Mesenchymal stem cell (in vitro differentiated cells and primary cell): ENCODE measurements around the gene CFAP141.
A peak's percentile ranks its signal among the peaks of the same experiment; 100 is the strongest.

Experiments
- DNase-seq: peaks from one replicate; pipeline ENCODE4 v3.0.0-alpha.2; 2013
- H2AFZ ChIP-seq: one replicate; pipeline ENCODE4 v1.6.1; 2013; ENCODE audit warnings: low read depth, mild to moderate bottlenecking, control low read depth, inconsistent platforms, low read length, moderate library complexity
- H2AK5ac ChIP-seq: 2 replicates; pipeline ENCODE4 v1.6.1; 2013; ENCODE audit warnings: low read length, moderate library complexity, mild to moderate bottlenecking, inconsistent platforms; ENCODE audit not compliant: severe bottlenecking
- H2BK120ac ChIP-seq: one replicate; pipeline ENCODE4 v1.6.1; 2013; ENCODE audit warnings: low read depth, mild to moderate bottlenecking, inconsistent platforms, low read length, moderate library complexity
- H2BK12ac ChIP-seq, 2 experiments: one replicate each; pipeline ENCODE4 v1.6.1; 2013; ENCODE audit warnings: inconsistent platforms in 2 of 2, low read length in 2 of 2, mild to moderate bottlenecking in 2 of 2, moderate library complexity in 2 of 2, control low read depth in 1 of 2
- H2BK15ac ChIP-seq: one replicate; pipeline ENCODE4 v1.6.1; 2013; ENCODE audit warnings: mild to moderate bottlenecking, low read depth, inconsistent platforms; ENCODE audit not compliant: poor library complexity, severe bottlenecking
- H2BK5ac ChIP-seq: 2 replicates; pipeline ENCODE4 v1.6.1; 2013; ENCODE audit warnings: low read depth, mild to moderate bottlenecking, low read length, control low read depth, inconsistent platforms; ENCODE audit not compliant: poor library complexity, severe bottlenecking
- H3K14ac ChIP-seq, 2 experiments: one replicate each; pipeline ENCODE4 v1.6.1; 2013; ENCODE audit warnings: inconsistent platforms in 2 of 2, low read length in 2 of 2, control low read depth in 1 of 2, mild to moderate bottlenecking in 1 of 2, moderate library complexity in 1 of 2
- H3K18ac ChIP-seq, 2 experiments: one replicate each; pipeline ENCODE4 v1.6.1; 2013; ENCODE audit warnings: inconsistent platforms in 2 of 2, low read length in 2 of 2, control low read depth in 1 of 2, low read depth in 1 of 2, mild to moderate bottlenecking in 1 of 2
- H3K23ac ChIP-seq, 2 experiments: one replicate each; pipeline ENCODE4 v1.6.1; 2013; ENCODE audit warnings: inconsistent platforms in 2 of 2, low read length in 2 of 2, mild to moderate bottlenecking in 2 of 2, moderate library complexity in 2 of 2, control low read depth in 1 of 2
- H3K27ac ChIP-seq: 2 replicates; pipeline ENCODE4 v1.5.1; 2013; ENCODE audit warnings: mild to moderate bottlenecking, moderate library complexity, low read length, control low read depth, inconsistent platforms; ENCODE audit not compliant: poor library complexity, severe bottlenecking
- H3K27me3 ChIP-seq, 2 experiments: 2 replicates each; pipeline versions ENCODE4 v1.6.1 to v1.7.0; 2013; ENCODE audit warnings: low read length in 2 of 2, mild to moderate bottlenecking in 2 of 2, moderate library complexity in 2 of 2, control low read depth in 1 of 2, inconsistent platforms in 1 of 2; ENCODE audit not compliant: control insufficient read depth in 1 of 2, insufficient read depth in 1 of 2
- H3K36me3 ChIP-seq, 2 experiments: 2 replicates each; pipeline versions ENCODE4 v1.6.1 to v1.7.0; 2013; ENCODE audit warnings: low read length in 2 of 2, control low read depth in 1 of 2, inconsistent platforms in 1 of 2, low read depth in 1 of 2, mild to moderate bottlenecking in 1 of 2; ENCODE audit not compliant: insufficient read depth in 2 of 2, control insufficient read depth in 1 of 2
- H3K4ac ChIP-seq, 2 experiments: one replicate each; pipeline ENCODE4 v1.6.1; 2013; ENCODE audit warnings: inconsistent platforms in 2 of 2, low read length in 2 of 2, mild to moderate bottlenecking in 2 of 2, moderate library complexity in 2 of 2, control low read depth in 1 of 2, low read depth in 1 of 2
- H3K4me1 ChIP-seq: 2 replicates; pipeline ENCODE4 v1.6.1; 2013; ENCODE audit warnings: low read depth, low read length, control low read depth; ENCODE audit not compliant: control insufficient read depth, insufficient read depth
- H3K4me2 ChIP-seq: 2 replicates; pipeline ENCODE4 v1.6.1; 2013; ENCODE audit warnings: low read length, mild to moderate bottlenecking, inconsistent platforms; ENCODE audit not compliant: poor library complexity, severe bottlenecking
- H3K4me3 ChIP-seq, 2 experiments: 2 replicates each; pipeline versions ENCODE4 v1.5.1 to v1.7.0; 2013; ENCODE audit warnings: low read length in 2 of 2, mild to moderate bottlenecking in 2 of 2, control low read depth in 1 of 2, low read depth in 1 of 2; ENCODE audit not compliant: insufficient read depth in 1 of 2
- H3K79me1 ChIP-seq: replicated peaks from 2 replicates; pipeline ENCODE4 v1.6.1; 2013; ENCODE audit warnings: mild to moderate bottlenecking, control low read depth, low read length, inconsistent platforms; ENCODE audit not compliant: poor library complexity, severe bottlenecking
- H3K9ac ChIP-seq: 2 replicates; pipeline ENCODE4 v1.7.0; 2013; ENCODE audit warnings: mild to moderate bottlenecking, low read length, moderate library complexity
- H3K9me3 ChIP-seq: 2 replicates; pipeline ENCODE4 v1.7.0; 2013; ENCODE audit warnings: mild to moderate bottlenecking, low read length; ENCODE audit not compliant: control insufficient read depth
- H4K8ac ChIP-seq: one replicate; pipeline ENCODE4 v1.6.1; 2013; ENCODE audit warnings: inconsistent platforms, mild to moderate bottlenecking, low read length, moderate library complexity
- H4K91ac ChIP-seq: one replicate; pipeline ENCODE4 v1.6.1; 2013; ENCODE audit warnings: mild to moderate bottlenecking, low read length, inconsistent platforms
- WGBS: methylation state at CpG from one replicate; pipeline ENCODE4 v1.1.7; 2013; ENCODE audit warnings: mixed read lengths; 5-methylcytosine and 5-hydroxymethylcytosine counted together

Gene CFAP141

DNA sequence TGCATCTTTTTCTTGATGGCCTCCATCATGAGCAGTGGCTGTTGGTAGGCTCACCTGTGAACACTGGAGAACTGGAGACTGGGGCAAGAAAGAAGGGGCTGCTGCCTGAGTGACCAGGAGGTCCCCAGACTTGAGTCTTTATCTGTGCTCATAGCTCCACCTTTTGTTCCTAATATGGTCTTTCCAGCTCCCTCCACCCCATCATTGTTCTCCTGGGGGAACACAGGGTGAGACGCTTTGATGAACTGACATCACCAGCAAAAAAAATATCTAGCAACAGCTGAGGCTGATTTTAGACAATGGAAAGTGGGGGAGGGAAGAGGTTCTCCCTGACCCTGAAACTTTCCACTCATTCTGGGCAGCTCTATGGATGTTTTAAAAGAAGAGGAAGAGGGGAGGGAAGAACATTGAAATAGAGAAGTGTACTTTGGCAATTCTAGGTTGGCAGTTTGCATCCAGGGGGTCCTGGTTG lies 14.1 kb downstream of the CFAP141 start, which contains the start of gene TPM3:
TSS of gene TPM3 (minus strand) at position 111 of the 472 bp plus-strand sequence. CDS start at position 29, 82 bp downstream.
- no peak within 1 kb of the TSS for H3K4me2 ChIP-seq
- H3K9ac ChIP-seq: no peak within 1 kb of the TSS
- H3K4me3 ChIP-seq: no peak within 1 kb of the TSS
- no peak within 1 kb of the TSS for H4K8ac ChIP-seq
- H2BK120ac ChIP-seq: no peak within 1 kb of the TSS
- H2BK5ac ChIP-seq: no peak within 1 kb of the TSS
- H3K79me1 ChIP-seq: no peaks in the 10 kb centered on the region
- H3K23ac ChIP-seq: no peak within 1 kb of the TSS
- peaks cover 35 to 47% of the 10 kb centered on the region in 2 experiments for H3K27me3 ChIP-seq
- no CpG with 5 or more reads among the region's 1 CpG for WGBS
- no peak within 1 kb of the TSS for H3K27ac ChIP-seq
- H2AFZ ChIP-seq: no peak within 1 kb of the TSS
- H4K91ac ChIP-seq: no peak within 1 kb of the TSS
- no peak within 1 kb of the TSS for H3K4ac ChIP-seq
- H2AK5ac ChIP-seq: no peak within 1 kb of the TSS
- H3K4me1 ChIP-seq: no peaks in the 10 kb centered on the region
- no peak within 1 kb of the TSS for H3K14ac ChIP-seq
- H3K9me3 ChIP-seq: no peaks in the 10 kb centered on the region
- no peak within 1 kb of the TSS for H2BK15ac ChIP-seq
- H3K18ac ChIP-seq: no peak within 1 kb of the TSS
- H3K36me3 ChIP-seq: no peaks in the 10 kb centered on the region
- no peak for DNase-seq
- H2BK12ac ChIP-seq: peak within 1 kb of the TSS in 1 of 2 experiments; percentile 10

DNA sequence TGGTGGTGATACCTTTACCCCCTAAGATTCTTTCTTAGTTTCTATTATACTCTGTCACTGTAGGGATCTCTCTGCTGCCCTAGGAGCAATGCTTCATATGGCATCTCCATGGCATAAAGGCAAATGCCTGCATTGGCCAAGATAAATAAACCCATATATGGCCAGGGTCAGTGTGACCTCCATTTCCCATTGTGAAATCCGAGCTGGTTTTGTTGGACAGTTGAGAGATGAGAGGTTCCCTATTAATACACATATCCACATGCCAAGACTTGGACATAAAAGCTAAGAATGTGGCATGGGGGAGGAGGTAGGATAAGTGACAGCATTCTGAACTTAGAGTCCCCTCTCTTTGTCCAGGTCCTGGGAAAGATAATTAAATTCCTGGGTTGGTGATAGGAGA lies 15.6 kb downstream of the CFAP141 start:
- H3K4me2 ChIP-seq: no peak overlapping the region
- H2AFZ ChIP-seq: no peak overlapping the region
- WGBS: no CpG with 5 or more reads among the region's 1 CpG
- H2BK120ac ChIP-seq: no peak overlapping the region
- H3K27me3 ChIP-seq: peaks cover 35 to 54% of the 10 kb centered on the region in 2 experiments
- H3K27ac ChIP-seq: no peak overlapping the region
- no peak overlapping the region for H3K9ac ChIP-seq
- no peaks in the 10 kb centered on the region for H3K4me1 ChIP-seq
- DNase-seq: peak; percentile 45
- no peaks in the 10 kb centered on the region for H3K9me3 ChIP-seq
- no peak overlapping the region for H2AK5ac ChIP-seq
- no peak overlapping the region for H2BK5ac ChIP-seq
- no peak overlapping the region for H3K23ac ChIP-seq
- H3K79me1 ChIP-seq: no peaks in the 10 kb centered on the region
- no peak overlapping the region for H3K18ac ChIP-seq
- H2BK15ac ChIP-seq: no peak overlapping the region
- no peak overlapping the region for H2BK12ac ChIP-seq
- H3K4ac ChIP-seq: no peak overlapping the region
- H4K8ac ChIP-seq: no peak overlapping the region
- no peak overlapping the region for H3K4me3 ChIP-seq
- H3K14ac ChIP-seq: no peak overlapping the region
- no peak overlapping the region for H4K91ac ChIP-seq
- H3K36me3 ChIP-seq: no peaks in the 10 kb centered on the region

DNA sequence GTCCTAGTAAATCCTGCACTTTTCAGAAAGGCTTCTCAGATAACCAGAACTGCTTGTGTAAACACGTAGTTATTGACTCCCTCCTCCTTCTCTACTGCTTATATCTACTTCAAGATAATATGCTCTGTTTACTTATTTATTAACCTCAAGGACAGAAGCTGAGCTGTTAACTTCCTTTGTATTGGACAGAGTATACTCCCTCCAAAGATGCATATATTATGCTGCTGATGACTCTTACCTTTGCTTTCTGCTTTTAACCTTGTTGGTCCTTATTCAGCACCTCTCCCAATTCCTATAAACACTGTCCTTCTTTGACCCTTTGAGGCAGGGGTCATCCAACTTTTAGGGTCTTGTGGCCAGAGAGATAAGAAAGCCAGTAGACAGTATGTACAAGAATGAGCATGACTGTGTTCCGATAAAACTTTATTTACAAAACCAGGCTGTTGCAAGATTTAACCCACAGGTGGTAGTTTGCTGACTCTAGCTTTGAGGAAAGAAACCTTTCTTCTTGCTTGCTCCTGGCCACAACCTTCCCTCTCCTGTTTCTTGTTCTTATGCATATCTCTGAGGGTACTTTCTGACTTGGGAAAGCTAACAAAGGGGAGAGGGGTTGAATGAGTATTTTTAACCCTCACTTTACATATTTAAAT lies 19.2 kb downstream of the CFAP141 start:
- DNase-seq: no peak
- Histone ChIP-seq H3K14ac (no peak overlapping the region), H4K8ac (no peak overlapping the region), H3K36me3 (no peaks in the 10 kb centered on the region), H3K27ac (no peak overlapping the region), H3K4me2 (no peak overlapping the region), H3K9me3 (no peaks in the 10 kb centered on the region), H3K18ac (no peak overlapping the region), H3K4ac (no peak overlapping the region), H3K79me1 (no peaks in the 10 kb centered on the region), H3K23ac (no peak overlapping the region), H2BK5ac (no peak overlapping the region), H2AK5ac (no peak overlapping the region), H2BK15ac (no peak overlapping the region), H3K4me1 (peaks cover 2% of the 10 kb centered on the region), H2BK12ac (no peak overlapping the region), H2AFZ (no peak overlapping the region), H4K91ac (no peak overlapping the region), H3K27me3 (peaks cover 11 to 19% of the 10 kb centered on the region in 2 experiments), H2BK120ac (no peak overlapping the region), H3K9ac (no peak overlapping the region), H3K4me3 (no peak overlapping the region)
- WGBS: 20% methylated on average over 1 of the region's 2 CpGs

DNA sequence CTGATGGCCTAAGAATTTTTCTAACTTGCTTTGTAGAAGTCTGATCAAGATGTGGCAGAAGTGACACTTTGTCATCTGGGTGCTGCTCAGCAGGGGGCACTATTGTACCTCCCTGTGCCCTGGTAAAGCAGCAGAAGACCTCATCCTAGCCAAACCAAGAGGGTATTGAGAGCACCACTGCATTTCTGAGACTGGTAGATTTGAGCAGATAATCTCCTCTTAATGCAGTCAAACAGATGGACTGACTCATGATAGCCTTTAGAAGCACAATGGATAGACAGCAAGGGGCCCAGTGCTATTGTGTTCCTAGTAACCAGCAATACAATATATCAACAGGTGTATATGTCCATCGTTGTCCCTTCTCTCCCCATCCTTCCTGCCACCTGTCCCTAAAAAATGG lies 20.0 kb downstream of the CFAP141 start:
- Histone ChIP-seq H3K23ac (no peak overlapping the region), H3K9ac (no peak overlapping the region), H3K79me1 (no peaks in the 10 kb centered on the region), H3K4me3 (no peak overlapping the region), H3K9me3 (no peaks in the 10 kb centered on the region), H3K27me3 (peaks cover 3 to 11% of the 10 kb centered on the region in 2 experiments), H3K18ac (no peak overlapping the region), H2BK12ac (no peak overlapping the region), H3K27ac (no peak overlapping the region), H3K36me3 (no peaks in the 10 kb centered on the region), H4K8ac (no peak overlapping the region), H2BK15ac (peak overlapping the region; percentile 80), H4K91ac (no peak overlapping the region), H2BK5ac (no peak overlapping the region), H3K14ac (no peak overlapping the region), H2BK120ac (no peak overlapping the region), H3K4me2 (no peak overlapping the region), H2AK5ac (no peak overlapping the region), H2AFZ (no peak overlapping the region), H3K4ac (no peak overlapping the region), H3K4me1 (peaks cover 2% of the 10 kb centered on the region)
- DNase-seq: peak; percentile 37
- WGBS: 59% methylated on average over 1 of the region's 1 CpG
